ENCODE measurements around the gene HOXA1. TPM values are rescaled to one million over a fixed set of nuclear protein-coding genes. Genes with fewer than 3 reads are reported as not detected.

HOXA1 gene
- total RNA-seq, 1 donor from 2014 or later, result 3.2 TPM

- no peak for ATAC-seq
Measured at GRCh38 chr7:27104341-27105058, 8.7 kb upstream of the HOXA1 start.

DNA sequence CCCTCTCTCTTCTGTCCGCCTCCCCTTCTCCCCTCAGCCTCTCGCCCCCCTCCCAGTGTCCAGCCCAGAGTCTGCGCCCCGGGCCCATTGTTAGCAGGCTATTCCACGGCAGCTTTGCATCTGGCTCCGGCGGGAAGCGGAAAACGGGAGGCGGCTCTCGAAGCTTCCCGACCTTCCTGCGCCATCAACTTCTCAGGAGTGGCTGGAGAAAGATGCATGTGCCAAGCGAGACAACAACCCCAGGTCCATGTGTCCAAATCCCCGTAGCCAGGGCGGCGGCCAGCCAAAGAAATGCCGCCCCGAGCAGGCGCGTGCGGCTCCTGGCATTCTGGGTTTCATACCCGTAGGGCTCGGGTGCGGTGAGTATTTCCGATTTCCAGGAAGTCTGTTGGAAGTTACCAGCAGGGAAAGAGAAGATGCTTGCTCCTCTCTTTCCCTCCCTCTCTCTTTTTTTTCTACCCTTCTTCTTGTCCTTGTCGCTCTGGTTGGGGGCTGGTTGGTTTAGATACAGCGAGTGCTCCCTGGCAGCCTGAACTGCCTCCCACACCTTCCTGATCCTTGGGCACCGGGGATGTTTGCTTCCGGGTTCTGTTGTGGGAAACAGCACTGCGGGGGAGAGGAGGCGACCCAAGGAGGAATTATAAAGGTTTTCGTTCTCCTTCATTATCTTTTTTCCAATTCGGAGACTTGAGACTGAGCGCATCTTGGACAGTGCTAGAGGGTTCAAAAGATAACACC is 7.9 kb upstream of the HOXA1 start:
- ATAC-seq, result no peak

DNA sequence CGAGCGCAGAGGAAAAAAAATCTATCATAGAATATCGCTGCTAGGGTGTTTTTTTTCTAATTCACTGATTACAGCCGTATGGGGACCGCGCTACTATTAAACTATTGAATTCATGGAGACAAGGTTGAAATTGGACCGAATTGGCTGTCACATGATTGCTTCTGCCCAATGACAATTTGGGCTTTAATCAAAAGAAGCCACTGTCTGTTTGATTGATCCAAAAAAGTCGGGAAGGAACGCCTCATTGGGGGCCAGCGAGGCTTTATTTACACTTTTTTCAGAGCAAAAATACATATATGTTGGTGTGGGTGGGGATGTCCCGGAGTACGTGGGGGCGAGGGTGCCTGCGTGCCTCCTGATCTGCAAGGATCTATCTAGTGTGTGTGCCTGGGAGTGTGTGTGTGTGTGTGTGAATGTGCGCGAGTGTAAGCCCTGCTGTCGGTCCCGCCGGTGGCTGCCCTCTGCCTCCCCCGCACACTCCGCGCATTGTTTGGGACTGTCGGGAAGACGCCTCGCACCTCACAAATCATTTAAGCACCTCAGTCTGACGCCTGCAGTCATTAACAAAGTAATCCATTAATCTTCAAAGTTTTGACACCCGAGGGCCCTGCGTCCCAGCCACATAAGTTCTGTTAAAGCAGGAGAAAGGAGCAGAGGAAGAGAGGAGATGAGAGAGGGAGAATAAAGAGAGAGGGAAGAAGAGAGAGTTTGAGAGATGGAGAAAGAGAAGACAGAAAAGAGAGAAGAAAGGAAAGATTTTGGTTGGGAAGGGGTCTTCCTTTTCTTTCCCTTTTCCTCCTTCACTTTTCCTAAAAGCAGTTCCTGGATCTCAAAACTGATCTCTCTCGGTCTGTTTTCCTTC is 7.0 kb upstream of the HOXA1 start, which contains the start of gene HOXA2:
Gene HOXA2, minus strand, starts transcription at position 103 of the 862 bp plus-strand sequence. CDS start 183 bp downstream, outside the sequence.
- ATAC-seq, result peak; percentile 41

DNA sequence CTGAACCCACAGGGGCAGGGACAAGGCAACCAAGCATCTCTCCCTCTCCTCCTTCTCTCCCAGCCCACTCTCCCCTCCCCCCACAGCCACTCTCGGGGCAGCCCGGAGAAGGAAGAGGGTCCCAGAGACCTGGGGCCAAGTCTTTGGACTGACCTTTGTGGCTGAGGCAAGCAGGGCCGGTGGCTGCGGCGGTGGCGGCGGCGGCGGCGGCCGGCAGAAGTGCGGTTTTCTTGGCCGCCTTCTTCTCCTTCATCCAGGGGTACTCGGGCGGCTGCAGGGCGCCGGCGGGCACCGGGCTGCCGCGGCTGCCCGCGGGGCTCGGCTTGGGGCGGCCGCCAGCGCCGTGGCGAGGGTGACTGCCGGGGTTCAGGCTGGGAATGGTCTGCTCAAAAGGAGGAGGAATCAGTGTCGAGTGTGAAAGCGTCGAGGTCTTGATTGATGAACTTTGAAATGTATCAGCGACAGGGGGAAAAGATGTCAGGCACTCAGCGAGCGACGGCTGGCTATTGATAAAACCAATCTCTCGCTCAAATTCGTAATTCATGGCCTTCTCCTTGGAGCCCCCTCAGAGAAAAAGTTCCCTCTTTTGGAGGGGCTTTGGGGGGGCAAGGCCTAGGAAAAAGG is 6.3 kb upstream of the HOXA1 start:
- ATAC-seq, result no peak

DNA sequence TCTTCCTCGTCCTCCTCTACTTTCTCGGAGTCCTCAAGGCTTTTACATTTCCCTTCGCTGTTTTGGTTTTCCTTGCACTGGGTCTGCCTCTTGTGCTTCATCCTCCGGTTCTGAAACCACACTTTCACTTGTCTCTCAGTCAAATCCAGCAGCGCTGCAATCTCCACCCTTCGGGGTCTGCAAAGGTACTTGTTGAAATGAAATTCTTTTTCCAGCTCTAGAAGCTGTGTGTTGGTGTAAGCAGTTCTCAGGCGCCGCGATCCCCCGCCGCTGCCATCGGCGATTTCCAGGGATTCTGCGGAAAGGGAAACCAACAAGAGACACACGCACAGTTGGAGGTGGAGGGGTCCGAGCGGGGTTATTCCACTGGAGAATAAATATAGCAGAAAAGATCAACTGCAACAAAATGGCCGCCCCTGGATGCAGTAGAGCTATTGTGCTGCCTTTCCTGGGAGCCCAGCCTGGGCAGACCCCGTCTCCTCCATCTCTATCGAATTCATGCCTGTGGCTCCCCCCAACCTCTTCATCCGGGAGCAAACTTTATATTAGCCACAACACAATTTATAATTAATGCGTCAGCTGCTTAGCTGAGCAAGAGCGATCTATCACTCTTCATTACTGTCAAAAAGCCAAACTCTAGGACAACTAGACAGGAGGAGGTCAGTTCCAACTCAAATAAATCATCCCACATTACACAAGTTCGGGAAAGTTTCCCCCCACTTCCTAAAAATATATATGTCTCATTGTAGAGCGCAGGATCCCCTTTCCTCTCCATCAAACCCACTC is 5.6 kb upstream of the HOXA1 start:
- no peak for ATAC-seq

DNA sequence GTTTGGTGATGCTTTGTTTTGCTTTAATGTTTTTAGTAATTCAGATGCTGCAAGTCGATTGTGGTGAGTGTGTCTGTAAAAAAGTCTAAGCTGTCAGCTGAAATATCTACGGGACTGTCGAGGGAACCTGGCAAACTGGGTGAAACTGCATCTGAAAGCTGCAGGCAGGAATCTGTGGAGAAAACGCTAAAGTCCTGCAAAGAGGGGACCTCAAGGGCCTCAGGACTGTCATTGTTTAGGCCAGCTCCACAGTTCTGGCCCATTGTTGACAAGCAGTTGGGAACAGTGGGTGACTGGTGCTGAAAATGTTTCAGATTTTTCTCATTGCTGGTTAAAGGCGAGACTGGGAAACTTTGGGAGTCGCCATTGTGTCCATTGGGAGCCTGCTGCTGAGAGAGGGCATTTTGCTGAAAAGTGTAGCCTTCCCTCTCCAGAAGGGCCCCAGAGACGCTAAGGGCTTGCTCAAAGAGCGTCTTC is 4.9 kb upstream of the HOXA1 start:
- no peak for ATAC-seq

GRCh38 chr7:27099453-27100370 is 3.9 kb upstream of the HOXA1 start:
- no peak for ATAC-seq

DNA sequence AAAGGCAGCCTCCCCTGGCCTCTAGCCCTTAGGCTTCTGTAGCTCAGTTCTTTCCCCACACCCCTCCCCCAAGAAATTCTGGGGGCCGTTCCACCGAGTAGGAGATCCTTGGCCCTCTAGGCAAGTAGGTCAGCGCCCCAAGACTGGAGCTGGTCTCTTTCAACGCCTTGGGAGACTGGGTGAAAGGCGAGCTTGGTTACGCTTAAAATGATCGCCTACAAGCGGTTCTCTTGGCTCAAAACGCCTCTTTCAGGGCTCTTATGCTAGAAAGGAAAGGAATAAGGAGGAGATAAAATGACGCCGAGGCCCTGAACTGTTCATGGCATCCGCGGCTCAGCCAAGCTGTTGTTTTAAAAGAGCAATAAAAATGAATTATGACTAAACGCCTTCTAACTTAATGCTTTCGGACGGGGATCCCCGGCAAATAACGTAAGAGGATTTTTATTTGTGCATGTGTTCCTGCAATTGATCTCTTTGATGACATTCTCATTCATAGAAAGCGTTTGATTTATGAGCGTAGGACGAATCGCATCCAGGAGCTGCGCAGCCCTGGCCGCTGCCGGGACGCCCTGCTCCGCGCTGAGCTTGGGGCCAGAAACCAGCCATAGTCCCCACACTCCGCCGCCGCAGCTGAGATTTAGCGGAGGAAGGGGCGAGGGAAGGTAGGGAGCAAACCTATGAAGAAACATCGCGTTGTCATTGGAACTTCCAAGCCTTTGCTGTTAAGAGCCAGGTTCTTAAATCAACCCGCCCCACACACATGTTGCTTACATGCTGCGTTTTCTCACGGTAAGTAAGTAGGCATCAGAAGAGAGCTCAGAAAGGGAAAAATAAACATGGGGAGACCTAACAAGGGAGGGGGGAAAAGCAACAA is 3.0 kb upstream of the HOXA1 start:
- ATAC-seq, result no peak

DNA sequence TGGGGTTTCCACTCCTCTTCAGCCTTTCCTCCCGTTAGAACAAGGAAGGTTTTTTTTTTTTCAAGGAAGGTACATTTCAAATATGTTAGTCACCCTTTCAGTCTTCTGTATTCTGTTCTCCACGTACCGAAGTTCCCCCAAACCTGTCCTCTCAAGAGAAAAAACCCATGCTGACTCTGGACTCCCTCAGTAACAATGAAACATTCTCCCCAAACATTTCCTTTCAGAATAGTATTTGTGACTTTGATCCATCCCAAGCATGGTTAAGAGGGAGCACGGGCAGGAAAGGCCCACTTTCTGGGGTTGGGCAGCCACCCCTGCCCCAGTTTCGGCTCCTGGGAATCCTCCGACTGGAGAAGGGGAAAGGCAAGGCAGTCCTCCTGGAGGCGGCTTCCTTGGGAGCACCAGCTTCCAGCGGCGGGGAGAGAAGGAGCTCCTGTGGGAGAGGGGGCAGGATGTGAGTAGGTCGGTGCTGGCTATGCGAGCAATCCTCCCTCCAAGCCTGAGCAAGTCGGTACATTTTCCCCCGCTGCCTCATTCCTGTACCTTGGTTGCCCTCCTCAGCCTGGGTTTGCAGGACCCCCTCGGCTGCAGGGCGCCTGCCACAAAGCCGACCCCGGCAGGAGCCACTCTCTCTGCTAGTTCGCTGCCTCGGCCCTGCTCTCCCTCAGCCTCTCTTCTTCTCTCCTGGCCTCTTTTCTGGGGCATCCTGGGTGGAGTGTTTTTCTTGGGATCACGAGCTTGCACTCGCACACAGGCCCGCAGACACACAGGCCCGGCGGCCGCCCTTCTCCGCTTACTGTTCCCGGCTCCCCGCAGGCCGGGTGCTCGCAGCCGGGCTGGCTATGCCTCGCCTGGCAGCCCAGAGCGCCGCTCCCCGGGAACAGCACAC is 2.1 kb upstream of the HOXA1 start:
- peak; percentile 23 for ATAC-seq

- peak; percentile 19 for ATAC-seq
Measured at GRCh38 chr7:27096768-27097514, 1.1 kb upstream of the HOXA1 start.

DNA sequence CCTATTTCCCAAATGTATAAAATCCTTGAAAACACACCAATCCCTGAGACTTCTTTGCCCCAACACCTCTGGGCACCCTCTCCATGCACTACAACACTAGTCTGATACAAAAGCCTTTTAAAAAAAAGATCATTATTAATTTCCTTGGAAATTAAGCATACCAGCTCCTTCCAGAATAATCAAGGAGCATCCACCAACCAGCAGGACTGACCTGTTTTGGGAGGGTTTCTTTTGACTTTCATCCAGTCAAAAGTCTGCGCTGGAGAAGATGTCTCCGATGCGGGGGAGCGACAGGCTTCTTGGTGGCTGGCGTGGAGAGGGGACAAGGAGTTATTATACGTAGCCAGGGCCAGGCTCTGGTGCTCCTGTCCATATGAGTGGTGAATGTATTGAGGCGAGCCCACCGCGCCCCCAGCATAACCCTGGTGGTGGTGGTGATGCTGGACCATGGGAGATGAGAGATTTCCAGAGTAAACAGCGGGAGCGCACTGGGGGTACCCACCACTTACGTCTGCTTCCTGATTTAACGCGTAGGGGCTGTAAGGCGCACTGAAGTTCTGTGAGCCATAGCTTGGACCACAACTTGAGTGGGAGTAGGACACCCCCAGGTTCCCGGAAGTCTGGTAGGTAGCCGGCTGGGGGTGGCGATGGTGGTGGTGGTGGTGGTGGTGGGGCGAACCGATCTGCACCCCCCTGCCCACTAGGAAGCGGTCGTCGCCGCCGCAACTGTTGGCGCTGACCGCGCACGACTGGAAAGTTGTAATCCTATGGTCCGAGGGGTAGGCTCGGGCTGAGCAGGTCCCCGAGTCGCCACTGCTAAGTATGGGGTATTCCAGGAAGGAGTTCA is 527 bp downstream of the HOXA1 start:
- ATAC-seq, result peak; percentile 1

GRCh38 chr7:27094304-27095049 is 1.3 kb downstream of the HOXA1 start:
- ATAC-seq, result no peak

DNA sequence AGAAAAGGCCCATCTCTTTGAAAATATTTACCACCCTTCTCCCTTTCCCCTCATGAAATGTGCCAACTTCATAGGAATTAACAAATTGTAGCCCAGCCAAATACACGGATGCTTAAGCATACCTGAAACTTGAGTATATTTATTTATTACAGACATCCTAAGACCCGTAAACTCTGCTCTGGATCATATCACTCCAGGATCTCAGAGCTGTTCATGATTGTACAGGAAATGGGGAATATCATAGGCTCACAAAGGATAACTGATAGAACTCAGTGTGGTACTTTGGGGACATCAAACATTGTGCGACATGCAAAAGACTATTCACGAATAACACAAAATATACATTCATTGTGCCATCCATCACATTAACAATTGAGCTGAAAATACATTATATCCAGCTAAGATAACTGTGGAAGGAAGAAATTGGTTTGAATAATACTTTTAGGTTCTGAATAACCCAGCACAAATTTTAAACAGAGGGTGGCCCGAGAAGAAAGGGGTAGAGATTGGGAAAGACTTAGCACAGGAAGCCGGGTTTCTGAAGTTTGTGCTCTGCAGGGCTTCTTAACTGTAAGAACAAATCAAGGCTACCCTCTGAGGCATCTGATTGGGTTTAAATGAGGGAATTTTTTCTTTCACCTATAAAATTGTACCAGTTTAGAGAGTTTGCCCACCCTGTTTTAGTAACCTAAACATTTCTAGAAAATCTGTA is 2.5 kb downstream of the HOXA1 start:
- no peak for ATAC-seq

GRCh38 chr7:27092819-27093110 is 3.0 kb downstream of the HOXA1 start:
- no peak for ATAC-seq
